ENCODE data around the gene IFITM10.

DNA sequence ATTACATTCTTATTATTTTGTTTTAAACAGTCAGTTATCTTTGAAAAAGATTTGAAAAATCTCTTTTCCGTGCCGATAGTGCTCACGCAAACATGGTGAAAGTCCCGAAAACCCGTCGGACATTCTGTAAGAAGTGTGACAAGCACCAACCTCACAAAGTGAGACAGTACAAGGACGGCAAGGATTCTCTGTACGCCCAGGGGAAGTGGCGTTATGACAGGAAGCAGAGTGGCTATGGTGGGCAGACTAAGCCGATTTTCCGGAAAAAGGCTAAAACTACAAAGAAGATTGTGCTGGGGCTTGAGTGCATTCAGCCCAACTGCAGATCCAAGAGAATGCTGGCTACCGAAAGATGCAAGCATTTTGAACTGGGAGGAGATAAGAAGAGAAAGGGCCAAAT is 42.1 kb upstream of the IFITM10 start:
- TF ChIP-seq CTCF (conservative IDR thresholded peaks at IDR 0.05 in 1 of 2, IDR thresholded peaks at IDR 0.05 in 1 of 2; ENCODE audit: extremely low read depth in 1 of 2, insufficient read depth in 1 of 2, low read depth in 1 of 2, low read length in 2 of 2) (no peak), EZH2 (IDR thresholded peaks at IDR 0.05; ENCODE audit: borderline replicate concordance, low read length) (no peak)

Measured in mammary epithelial cell (primary cell).